H1 (cell line): ENCODE measurements around the gene TMEM82. TPM values are rescaled to one million over a fixed set of nuclear protein-coding genes. Genes with fewer than 3 reads are reported as not detected.

ENCODE experiments used
- CTCF ChIA-PET: fragments of 300-600 bp; sonication (Branson Sonifier 250); formaldehyde crosslinking; loops from one replicate; lab custom pipeline; 2021; ENCODE audit not compliant: partially characterized antibody; lab: Charles Lee
- POLR2A ChIA-PET: fragments of 300-600 bp; sonication (Branson Sonifier 250); formaldehyde crosslinking; loops from one replicate; lab custom pipeline; 2021; ENCODE audit warnings: inconsistent platforms; ENCODE audit not compliant: partially characterized antibody; lab: Charles Lee
- DNase-seq, 2 experiments: peaks; one replicate each; pipeline versions ENCODE4 v3.0.0 to v3.0.0-alpha.2; 2010 to 2022; ENCODE audit warnings: low spot score in 2 of 2, low read depth in 1 of 2, mixed read lengths in 1 of 2
- FAIRE-seq: peaks from 2 replicates; lab custom pipeline; 2011; peaks lifted over from hg19 to GRCh38; lab: Jason Lieb, UNC
- H2AFZ ChIP-seq: 2 replicates; pipeline ENCODE4 v1.8.1; 2012; ENCODE audit warnings: low read length, inconsistent platforms
- H2AK5ac ChIP-seq: 2 replicates; pipeline ENCODE4 v1.6.1; 2013; ENCODE audit warnings: low read depth, low read length
- H2BK120ac ChIP-seq: replicated peaks from 2 replicates; pipeline ENCODE3; 2013; ENCODE audit warnings: low read depth, low read length, inconsistent platforms
- H2BK12ac ChIP-seq: 2 replicates; pipeline ENCODE4 v1.6.1; 2013; ENCODE audit warnings: low read depth, low read length
- H2BK15ac ChIP-seq: 2 replicates; pipeline ENCODE4 v1.6.1; 2013; ENCODE audit warnings: low read length
- H2BK20ac ChIP-seq: 2 replicates; pipeline ENCODE4 v1.6.1; 2013; ENCODE audit warnings: low read length
- H2BK5ac ChIP-seq: 2 replicates; pipeline ENCODE4 v1.6.1; 2013; ENCODE audit warnings: low read depth, low read length
- H3K14ac ChIP-seq: 2 replicates; pipeline ENCODE4 v1.6.1; 2013; ENCODE audit warnings: inconsistent platforms; ENCODE audit not compliant: insufficient read length
- H3K18ac ChIP-seq: 2 replicates; pipeline ENCODE4 v1.6.1; 2013; ENCODE audit warnings: low read length; ENCODE audit errors: extremely low read depth
- H3K23ac ChIP-seq: 2 replicates; pipeline ENCODE4 v1.6.1; 2013; ENCODE audit warnings: inconsistent platforms; ENCODE audit not compliant: insufficient read length
- H3K23me2 ChIP-seq: 2 replicates; pipeline ENCODE4 v1.6.1; 2013; ENCODE audit warnings: low read depth, low read length
- H3K27ac ChIP-seq: 2 replicates; pipeline ENCODE4 v1.6.1; 2011; ENCODE audit warnings: low read depth, low read length, inconsistent platforms
- H3K27me3 ChIP-seq, 4 experiments: replicated peaks in 1 of 4; 1 replicate in 1 of 4; 2 replicates in 3 of 4; pipeline versions ENCODE4 v1.6.1 to v1.8.1; 2011 to 2013; ENCODE audit warnings: low read length in 3 of 4, mild to moderate bottlenecking in 3 of 4, inconsistent platforms in 2 of 4, mixed read lengths in 2 of 4, moderate library complexity in 1 of 4; ENCODE audit not compliant: control insufficient read depth in 3 of 4, insufficient read depth in 3 of 4; ENCODE audit errors: extremely low read depth in 1 of 4
- H3K36me3 ChIP-seq, 4 experiments: 2 replicates each; pipeline versions ENCODE4 v1.6.1 to v1.8.1; 2011 to 2013; ENCODE audit warnings: mild to moderate bottlenecking in 4 of 4, low read length in 3 of 4, moderate library complexity in 2 of 4, control low read depth in 1 of 4, inconsistent platforms in 1 of 4; ENCODE audit not compliant: insufficient read depth in 4 of 4, control insufficient read depth in 2 of 4
- H3K4ac ChIP-seq: replicated peaks from 2 replicates; pipeline ENCODE3; 2013; ENCODE audit warnings: low read length, low read depth, mixed read lengths, inconsistent platforms; ENCODE audit not compliant: insufficient read length
- H3K4me1 ChIP-seq, 4 experiments: replicated peaks in 1 of 4; 1 replicate in 1 of 4; 2 replicates in 3 of 4; pipeline versions ENCODE4 v1.6.1 to v1.8.1; 2011 to 2013; ENCODE audit warnings: low read length in 3 of 4, inconsistent platforms in 2 of 4, mixed read lengths in 1 of 4; ENCODE audit not compliant: insufficient read depth in 4 of 4, control insufficient read depth in 3 of 4
- H3K4me2 ChIP-seq, 2 experiments: 2 replicates each; pipeline versions ENCODE4 v1.6.1 to v1.8.1; 2011 to 2013; ENCODE audit warnings: low read depth in 2 of 2, low read length in 2 of 2, control low read depth in 1 of 2, inconsistent platforms in 1 of 2, mild to moderate bottlenecking in 1 of 2; ENCODE audit not compliant: insufficient read depth in 1 of 2
- H3K4me3 ChIP-seq, 4 experiments: fragments of 200-600, 300-600 bp in 1 of 4; sonication (generic), shearing (Covaris generic), sonication (Bioruptor Twin) in 1 of 4; 2 replicates each; pipeline versions ENCODE4 v1.5.1 to v1.8.1; 2011 to 2016; ENCODE audit warnings: low read length in 4 of 4, low read depth in 3 of 4, control low read depth in 2 of 4, inconsistent platforms in 2 of 4, mild to moderate bottlenecking in 2 of 4, mixed read lengths in 1 of 4, moderate library complexity in 1 of 4; ENCODE audit not compliant: insufficient read depth in 2 of 4; ENCODE audit errors: extremely low read depth in 1 of 4
- H3K56ac ChIP-seq: replicated peaks from 2 replicates; pipeline ENCODE3; 2013; ENCODE audit warnings: low read depth, mild to moderate bottlenecking, mixed read lengths, low read length, inconsistent platforms; ENCODE audit not compliant: insufficient read length
- H3K79me1 ChIP-seq: 2 replicates; pipeline ENCODE4 v1.6.1; 2013; ENCODE audit warnings: low read depth, low read length, control low read depth
- H3K79me2 ChIP-seq, 2 experiments: 2 replicates each; pipeline versions ENCODE4 v1.6.1 to v1.8.1; 2012 to 2013; ENCODE audit warnings: low read length in 2 of 2, mild to moderate bottlenecking in 2 of 2, inconsistent platforms in 1 of 2; ENCODE audit not compliant: insufficient read depth in 2 of 2, control insufficient read depth in 1 of 2
- H3K9ac ChIP-seq, 4 experiments: replicated peaks in 1 of 4; 1 replicate in 1 of 4; 2 replicates in 3 of 4; pipeline versions ENCODE4 v1.6.1 to v1.8.1; 2011 to 2013; ENCODE audit warnings: low read depth in 3 of 4, low read length in 3 of 4, control low read depth in 2 of 4, mild to moderate bottlenecking in 2 of 4, moderate library complexity in 2 of 4, inconsistent platforms in 1 of 4; ENCODE audit errors: extremely low read depth in 1 of 4
- H3K9me3 ChIP-seq, 2 experiments: 2 replicates each; pipeline versions ENCODE4 v1.6.1 to v1.8.1; 2012 to 2013; ENCODE audit warnings: mild to moderate bottlenecking in 2 of 2, moderate library complexity in 2 of 2, control low read depth in 1 of 2, inconsistent platforms in 1 of 2, low read depth in 1 of 2, low read length in 1 of 2, mixed read lengths in 1 of 2; ENCODE audit not compliant: insufficient read depth in 2 of 2
- H4K20me1 ChIP-seq, 2 experiments: replicated peaks in 1 of 2; 2 replicates each; pipeline versions ENCODE3 to v1.8.1; 2011 to 2013; ENCODE audit warnings: inconsistent platforms in 2 of 2, low read length in 2 of 2, mild to moderate bottlenecking in 1 of 2; ENCODE audit not compliant: insufficient read depth in 2 of 2, control insufficient read depth in 1 of 2
- H4K5ac ChIP-seq: 2 replicates; pipeline ENCODE4 v1.6.1; 2013; ENCODE audit warnings: low read length, low read depth, mixed read lengths, inconsistent platforms; ENCODE audit not compliant: insufficient read length
- H4K8ac ChIP-seq: 2 replicates; pipeline ENCODE4 v1.8.0; 2013; ENCODE audit warnings: mild to moderate bottlenecking, moderate library complexity, low read length, inconsistent platforms; ENCODE audit not compliant: insufficient read depth; ENCODE audit errors: extremely low read depth
- H4K91ac ChIP-seq: replicated peaks from 2 replicates; pipeline ENCODE3; 2013; ENCODE audit warnings: low read length, mixed read lengths, inconsistent platforms; ENCODE audit not compliant: insufficient read length
- CHD1 ChIP-seq: IDR thresholded peaks from 2 replicates; pipeline ENCODE4 v1.6.1; 2012; ENCODE audit warnings: low read depth, low read length, improper control_type of control experiment
- FOSL1 ChIP-seq: IDR thresholded peaks from 2 replicates; pipeline ENCODE4 v1.6.1; 2011; ENCODE audit warnings: mild to moderate bottlenecking, low read depth, low read length, moderate library complexity; ENCODE audit not compliant: insufficient read depth
- KDM4A ChIP-seq: IDR thresholded peaks from one replicate; pipeline ENCODE4 v1.7.1; 2012; ENCODE audit warnings: low read depth, mild to moderate bottlenecking, moderate library complexity, low read length, inconsistent platforms; ENCODE audit not compliant: severe bottlenecking
- NRF1 ChIP-seq: IDR thresholded peaks from 2 replicates; pipeline ENCODE4 v1.6.1; 2011; ENCODE audit warnings: mild to moderate bottlenecking, low read depth, low read length, improper control_type of control experiment
- POLR2A ChIP-seq, 2 experiments: IDR thresholded peaks; 1 replicate in 1 of 2; 2 replicates in 1 of 2; pipeline ENCODE4 v1.6.1; 2011; ENCODE audit warnings: low read depth in 2 of 2, low read length in 2 of 2, mild to moderate bottlenecking in 2 of 2; ENCODE audit errors: control extremely low read depth in 1 of 2
- POLR2AphosphoS5 ChIP-seq: IDR thresholded peaks from 2 replicates; pipeline ENCODE4 v1.6.1; 2011; ENCODE audit warnings: low read depth, low read length
- POU5F1 ChIP-seq: IDR thresholded peaks from 2 replicates; pipeline ENCODE4 v1.6.1; 2011; ENCODE audit warnings: low read depth, mild to moderate bottlenecking, low read length, moderate library complexity
- RNF2 ChIP-seq: fragments of 200-900, 300-1000 bp; sonication (generic); IDR thresholded peaks from 2 replicates; pipeline ENCODE4 v1.7.1; 2016; ENCODE audit warnings: borderline replicate concordance, low read depth, mild to moderate bottlenecking, antibody characterized with exemption, low read length; ENCODE audit not compliant: poor library complexity, severe bottlenecking; ENCODE audit errors: missing control alignments
- SP2 ChIP-seq: IDR thresholded peaks from 2 replicates; pipeline ENCODE4 v1.6.1; 2012; ENCODE audit warnings: mild to moderate bottlenecking, low read length, inconsistent platforms
- SRF ChIP-seq: IDR thresholded peaks from 2 replicates; pipeline ENCODE4 v1.6.1; 2011; ENCODE audit warnings: mild to moderate bottlenecking, low read depth, low read length, moderate library complexity
- YY1 ChIP-seq: IDR thresholded peaks from 2 replicates; pipeline ENCODE4 v1.6.1; 2011; ENCODE audit warnings: low read depth, mild to moderate bottlenecking, low read length
- WGBS, 2 experiments: shearing (Covaris generic) in 1 of 2; methylation state at CpG; one replicate each; pipeline versions ENCODE4 v1.1.6 to v1.1.7; 2013 to 2015; ENCODE audit warnings: low lambda C conversion rate in 2 of 2, mixed read lengths in 2 of 2, inconsistent platforms in 1 of 2, low coverage in 1 of 2, missing lambda C conversion rate in 1 of 2; ENCODE audit not compliant: insufficient replicate concordance in 2 of 2, insufficient coverage in 1 of 2, insufficient read length in 1 of 2; ENCODE audit errors: extremely low coverage in 1 of 2, missing lambda C conversion rate in 1 of 2; 5-methylcytosine and 5-hydroxymethylcytosine counted together
- polyA plus RNA-seq, 7 experiments: library from polyadenylated mRNA; depleted of rRNA in 3 of 7; stranded (reverse) in 5 of 7; unstranded in 2 of 7; fragments of >200 nt in 5 of 7; fragments of 200-250 nt in 2 of 7; gene quantifications; 1 replicate in 5 of 7; 2 replicates in 1 of 7; 4 replicates in 1 of 7; pipeline versions ENCODE4 v1.2.1 to v1.2.3, GENCODE V29; 2011 to 2013; ENCODE audit warnings: missing spikeins in 2 of 7, mixed read lengths in 2 of 7
- total RNA-seq: library from RNA; stranded (reverse); fragmentation: NEBNext Ultra II Directional; extraction: Animal tissue kit (Norgen Biotek cat#: 25700); gene quantifications from 2 replicates; pipeline ENCODE4 v1.2.1, GENCODE V29; 2021

TMEM82 gene
- total and polyA plus RNA-seq, 2 of the 8 experiments (the other 6 are each of a cell fraction or from before 2014, with no cell fraction given): 0.32 to 2.1 TPM

GRCh38 chr1:15705184-15705566 lies 37.1 kb upstream of the TMEM82 start:
- Histone ChIP-seq H3K23me2 (no peaks in the 10 kb centered on the region), H3K36me3 (no peaks in the 10 kb centered on the region), H3K4me3 (no peak overlapping the region), H4K5ac (no peak overlapping the region), H3K14ac (no peak overlapping the region), H3K79me1 (peaks cover 8% of the 10 kb centered on the region), H3K9me3 (no peaks in the 10 kb centered on the region), H4K20me1 (peaks cover 6 to 8% of the 10 kb centered on the region in 2 experiments), H3K9ac (no peak overlapping the region), H3K18ac (no peak overlapping the region), H2BK15ac (no peak overlapping the region), H3K27ac (no peak overlapping the region), H3K56ac (no peak overlapping the region), H4K91ac (no peak overlapping the region), H2BK5ac (no peak overlapping the region), H3K27me3 (no peaks in the 10 kb centered on the region), H3K79me2 (peaks cover 0 to 3% of the 10 kb centered on the region in 2 experiments; a peak in 1 of 4 replicates), H2BK12ac (no peak overlapping the region), H3K23ac (no peak overlapping the region), H2AFZ (no peak overlapping the region), H3K4ac (no peak overlapping the region), H4K8ac (no peak overlapping the region; the same call in 1 of the 2 replicates), H2AK5ac (no peak overlapping the region), H2BK20ac (no peak overlapping the region)
- ChIA-PET POLR2A (no interaction called here), CTCF (interaction anchor here (0.6 to 3.4 kb wide), 7 partner anchors 8 to 69 kb away, joined by 3 to 15 read pairs (median 3); no protein-coding TSS in a partner anchor)
- DNase-seq (no peak), FAIRE-seq (no peak)
- 89% methylated on average over 11 of the region's 11 CpGs; no CpG with 5 or more reads in 1 of the 2 experiments for WGBS, 2 experiments
- TF ChIP-seq CHD1 (no peak), SRF (no peak), POLR2AphosphoS5 (no peak), SP2 (no peak), YY1 (no peak), POU5F1 (no peak), RNF2 (no peak), FOSL1 (no peak), KDM4A (no peak), POLR2A (IDR thresholded peaks at IDR 0.05; ENCODE audit: control extremely low read depth in 1 of 2, low read depth in 2 of 2, low read length in 2 of 2) (no peak), NRF1 (no peak)
- TF ChIP-seq, all 59 proteins: peak for 0
- no peak overlapping the region for H3K4me2 ChIP-seq
- no peaks in the 10 kb centered on the region for H3K4me1 ChIP-seq
- H2BK120ac ChIP-seq: no peak overlapping the region
